Fibroblast of lung (primary cell): ENCODE results near the gene HES3. TPM values are rescaled to one million over a fixed set of nuclear protein-coding genes. Genes with fewer than 3 reads are reported as not detected.

Source experiments
- DNase-seq, 2 donors: peaks; one replicate each; pipeline versions ENCODE4 v3.0.0 to v3.0.0-alpha.2; 2010; ENCODE audit warnings: low read depth in 2 of 2
- H2AFZ ChIP-seq: 2 replicates; pipeline ENCODE4 v1.5.1; 2012; ENCODE audit warnings: low read length, control low read depth, inconsistent platforms
- H3K27ac ChIP-seq: 2 replicates; pipeline ENCODE4 v1.5.1; 2011; ENCODE audit warnings: low read length, control low read depth; ENCODE audit not compliant: insufficient read depth
- H3K27me3 ChIP-seq: 2 replicates; pipeline ENCODE4 v1.5.1; 2011; ENCODE audit warnings: mild to moderate bottlenecking, low read length; ENCODE audit not compliant: control insufficient read depth, insufficient read depth
- H3K36me3 ChIP-seq: 2 replicates; pipeline ENCODE4 v1.5.1; 2011; ENCODE audit warnings: low read length; ENCODE audit not compliant: control insufficient read depth, insufficient read depth
- H3K4me1 ChIP-seq: 2 replicates; pipeline ENCODE4 v1.5.1; 2011; ENCODE audit warnings: low read length; ENCODE audit not compliant: control insufficient read depth, insufficient read depth; ENCODE audit errors: extremely low read depth
- H3K4me2 ChIP-seq: 2 replicates; pipeline ENCODE4 v1.5.1; 2011; ENCODE audit warnings: low read length, control low read depth; ENCODE audit not compliant: insufficient read depth; ENCODE audit errors: extremely low read depth
- H3K4me3 ChIP-seq, 4 experiments: fragments of 200-600 bp in 1 of 4; sonication (generic) in 1 of 4; replicated peaks in 1 of 4; 2 replicates each; pipeline ENCODE4 v1.5.1; 2011 to 2016; ENCODE audit warnings: low read length in 4 of 4, low read depth in 3 of 4, mild to moderate bottlenecking in 3 of 4, control low read depth in 2 of 4, inconsistent platforms in 1 of 4, mixed read lengths in 1 of 4; ENCODE audit not compliant: insufficient read depth in 1 of 4; ENCODE audit errors: control extremely low read depth in 1 of 4
- H3K79me2 ChIP-seq: 2 replicates; pipeline ENCODE4 v1.5.1; 2012; ENCODE audit warnings: mild to moderate bottlenecking, low read length, inconsistent platforms; ENCODE audit not compliant: control insufficient read depth, insufficient read depth
- H3K9ac ChIP-seq: 2 replicates; pipeline ENCODE4 v1.5.1; 2011; ENCODE audit warnings: mild to moderate bottlenecking, low read length, control low read depth; ENCODE audit not compliant: insufficient read depth
- H3K9me3 ChIP-seq: 2 replicates; pipeline ENCODE4 v1.5.1; 2012; ENCODE audit warnings: low read depth, low read length; ENCODE audit not compliant: control insufficient read depth, insufficient read depth
- H4K20me1 ChIP-seq: 2 replicates; pipeline ENCODE4 v1.5.1; 2011; ENCODE audit warnings: low read length; ENCODE audit not compliant: control insufficient read depth, insufficient read depth; ENCODE audit errors: extremely low read depth
- EZH2 ChIP-seq: IDR thresholded peaks from 2 replicates; pipeline ENCODE4 v1.5.1; 2012; ENCODE audit warnings: low read length, control low read depth, mild to moderate bottlenecking; ENCODE audit errors: missing control alignments
- polyA minus RNA-seq: library from RNA; depleted of rRNA, polyadenylated mRNA; stranded (reverse); fragments of >200 nt; gene quantifications from 2 replicates; pipeline ENCODE4 v1.2.3, GENCODE V29; 2011; ENCODE audit warnings: low replicate concordance
- polyA plus RNA-seq, 2 donors: library from polyadenylated mRNA; depleted of rRNA in 1 of 2; stranded (reverse) in 1 of 2; unstranded in 1 of 2; fragments of >200 nt; gene quantifications; 2 replicates each; pipeline ENCODE4 v1.2.1, GENCODE V29; 2011 to 2012; ENCODE audit warnings: missing spikeins in 1 of 2
- total RNA-seq: library from RNA; depleted of rRNA; stranded (reverse); fragments of >200 nt; gene quantifications from 2 replicates; pipeline ENCODE4 v1.2.1, GENCODE V29; 2014
- TF ChIP-seq, protein P1 (sequence below), 2 donors: IDR thresholded peaks in 1 of 2; conservative IDR thresholded peaks in 1 of 2; 1 replicate in 1 of 2; 2 replicates in 1 of 2; pipeline ENCODE4 v1.5.1; 2011 to 2012; ENCODE audit warnings: low read length in 2 of 2, control low read depth in 1 of 2, inconsistent platforms in 1 of 2, low read depth in 1 of 2, mild to moderate bottlenecking in 1 of 2

HES3 gene, protein sequence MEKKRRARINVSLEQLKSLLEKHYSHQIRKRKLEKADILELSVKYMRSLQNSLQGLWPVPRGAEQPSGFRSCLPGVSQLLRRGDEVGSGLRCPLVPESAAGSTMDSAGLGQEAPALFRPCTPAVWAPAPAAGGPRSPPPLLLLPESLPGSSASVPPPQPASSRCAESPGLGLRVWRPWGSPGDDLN
- not detected in 2 replicates for total RNA-seq
- not detected in 2 replicates for polyA plus RNA-seq
- polyA plus RNA-seq (2012) = not detected in 2 replicates
- polyA minus RNA-seq = not detected in 2 replicates

DNA sequence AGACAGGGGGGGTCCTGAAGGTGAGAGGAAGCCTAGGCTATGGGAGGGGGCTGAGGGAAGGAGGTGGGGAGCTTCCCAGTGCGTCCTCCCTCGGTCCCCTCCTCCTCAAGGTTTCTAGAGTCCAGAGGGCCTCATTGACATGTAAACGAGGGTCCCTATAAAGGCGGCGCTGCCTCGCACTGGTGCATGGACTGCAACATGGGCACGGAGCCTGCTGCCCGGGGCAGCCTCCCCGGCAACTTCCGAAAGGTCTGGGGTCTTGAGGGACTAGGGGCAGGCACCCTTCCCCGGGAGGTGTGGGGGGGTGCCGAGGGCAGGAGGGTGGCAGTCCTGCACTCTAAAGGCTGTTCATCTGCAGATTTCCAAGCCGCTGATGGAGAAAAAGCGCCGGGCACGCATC lies at the start of gene HES3:
HES3 (plus strand) TSS at position 187 of the 400 bp plus-strand sequence; CDS start at position 374, 187 bp downstream.
- H3K27ac ChIP-seq = no peak within 1 kb of the TSS
- no peaks in the 10 kb centered on the region for H3K36me3 ChIP-seq
- H3K9ac ChIP-seq = no peak within 1 kb of the TSS
- peaks cover 29% of the 10 kb centered on the region for H3K27me3 ChIP-seq
- no peak for DNase-seq
- H3K79me2 ChIP-seq = no peaks in the 10 kb centered on the region
- H3K9me3 ChIP-seq = no peaks in the 10 kb centered on the region
- no peak within 1 kb of the TSS for H3K4me3 ChIP-seq
- TF ChIP-seq EZH2 = no peak
- no peak within 1 kb of the TSS for H2AFZ ChIP-seq
- H3K4me2 ChIP-seq = no peak within 1 kb of the TSS
- H3K4me1 ChIP-seq = peaks cover 5% of the 10 kb centered on the region
- no peaks in the 10 kb centered on the region for H4K20me1 ChIP-seq

DNA sequence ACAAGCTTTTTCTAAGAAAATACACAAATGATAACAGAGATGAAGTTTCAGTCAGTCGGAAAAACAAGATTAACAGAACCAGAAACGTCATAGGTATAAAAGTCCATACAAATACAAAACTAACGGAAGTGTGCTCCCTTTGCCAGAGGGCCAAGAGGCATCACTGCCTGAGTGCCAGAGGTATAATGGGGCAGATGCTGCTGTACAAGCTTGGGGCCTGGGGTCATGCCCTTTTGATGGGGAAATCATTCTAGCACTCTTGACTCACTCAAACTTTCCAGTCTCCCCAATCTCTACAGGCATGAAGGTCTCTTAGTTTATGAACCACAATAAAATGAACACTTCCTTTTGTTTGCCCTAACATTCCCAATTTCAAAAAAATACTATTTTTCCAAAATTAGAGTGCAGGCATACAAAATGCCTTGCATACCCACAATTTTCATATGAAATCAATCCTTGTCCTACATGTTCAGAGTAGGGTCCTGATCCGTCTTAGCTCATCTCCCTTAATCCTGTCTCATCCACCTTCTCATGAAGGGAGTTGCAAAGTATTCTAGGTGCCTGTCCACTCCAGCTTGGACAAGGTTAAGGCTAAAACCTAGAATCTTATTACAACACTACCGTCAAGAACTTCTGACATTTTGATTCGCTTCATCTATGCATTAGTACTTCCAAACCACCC lies 46.1 kb upstream of the HES3 start:
- Histone ChIP-seq H3K27me3 (no peaks in the 10 kb centered on the region), H3K4me2 (peak overlapping the region; percentile 86), H3K9ac (no peak overlapping the region), H3K36me3 (peaks cover 6% of the 10 kb centered on the region), H4K20me1 (no peaks in the 10 kb centered on the region), H3K4me3 (peak overlapping the region; percentile 88 to 100 (median 93)), H3K27ac (peak overlapping the region; percentile 85), H2AFZ (no peak overlapping the region), H3K79me2 (peaks cover 51% of the 10 kb centered on the region), H3K4me1 (peaks cover 9% of the 10 kb centered on the region), H3K9me3 (no peaks in the 10 kb centered on the region)
- TF ChIP-seq, protein P1, sequence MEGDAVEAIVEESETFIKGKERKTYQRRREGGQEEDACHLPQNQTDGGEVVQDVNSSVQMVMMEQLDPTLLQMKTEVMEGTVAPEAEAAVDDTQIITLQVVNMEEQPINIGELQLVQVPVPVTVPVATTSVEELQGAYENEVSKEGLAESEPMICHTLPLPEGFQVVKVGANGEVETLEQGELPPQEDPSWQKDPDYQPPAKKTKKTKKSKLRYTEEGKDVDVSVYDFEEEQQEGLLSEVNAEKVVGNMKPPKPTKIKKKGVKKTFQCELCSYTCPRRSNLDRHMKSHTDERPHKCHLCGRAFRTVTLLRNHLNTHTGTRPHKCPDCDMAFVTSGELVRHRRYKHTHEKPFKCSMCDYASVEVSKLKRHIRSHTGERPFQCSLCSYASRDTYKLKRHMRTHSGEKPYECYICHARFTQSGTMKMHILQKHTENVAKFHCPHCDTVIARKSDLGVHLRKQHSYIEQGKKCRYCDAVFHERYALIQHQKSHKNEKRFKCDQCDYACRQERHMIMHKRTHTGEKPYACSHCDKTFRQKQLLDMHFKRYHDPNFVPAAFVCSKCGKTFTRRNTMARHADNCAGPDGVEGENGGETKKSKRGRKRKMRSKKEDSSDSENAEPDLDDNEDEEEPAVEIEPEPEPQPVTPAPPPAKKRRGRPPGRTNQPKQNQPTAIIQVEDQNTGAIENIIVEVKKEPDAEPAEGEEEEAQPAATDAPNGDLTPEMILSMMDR (conservative IDR thresholded peaks at IDR 0.05 in 1 of 2, IDR thresholded peaks at IDR 0.05 in 1 of 2; ENCODE audit: low read depth in 1 of 2, low read length in 2 of 2) = no peak
- no peak for TF ChIP-seq EZH2
- no peak for DNase-seq

DNA sequence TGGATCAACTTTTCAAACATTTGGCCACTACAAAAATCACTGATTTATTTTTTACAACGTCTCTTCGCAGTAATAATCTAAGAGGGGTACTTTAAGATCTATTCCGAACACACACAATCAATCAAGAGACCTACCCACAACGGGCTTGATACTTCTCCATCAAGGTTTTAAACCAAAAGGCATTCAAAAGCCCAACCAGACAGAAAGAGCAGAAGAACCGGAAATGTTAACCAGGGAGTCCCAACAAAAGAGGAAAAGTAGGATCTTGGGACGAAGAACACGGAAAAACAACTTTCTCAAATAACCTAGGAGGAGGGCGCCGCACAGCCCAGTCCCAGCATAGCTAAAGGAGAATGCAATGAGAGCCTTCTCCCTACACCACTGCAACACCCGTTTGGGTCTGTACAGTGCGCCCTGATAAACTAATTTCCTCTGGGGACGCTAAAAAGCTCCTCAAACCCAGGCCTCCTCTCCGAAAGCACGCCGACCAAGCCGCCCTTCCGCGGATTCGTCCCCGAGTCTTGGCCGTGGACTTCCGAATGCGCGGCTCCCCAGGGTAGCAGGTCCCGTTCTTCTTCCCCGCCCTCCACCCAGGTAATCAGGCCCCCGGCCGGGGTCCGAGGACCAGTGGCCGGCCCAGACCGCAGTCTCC lies 45.2 kb upstream of the HES3 start:
- Histone ChIP-seq H3K4me2 (peak overlapping the region; percentile 86), H3K9me3 (no peaks in the 10 kb centered on the region), H3K4me3 (peak overlapping the region; percentile 88 to 100 (median 93)), H3K36me3 (peaks cover 5% of the 10 kb centered on the region), H3K79me2 (peaks cover 46% of the 10 kb centered on the region), H3K27me3 (no peaks in the 10 kb centered on the region), H4K20me1 (no peaks in the 10 kb centered on the region), H3K9ac (peak overlapping the region; percentile 96), H3K4me1 (peaks cover 9% of the 10 kb centered on the region), H2AFZ (no peak overlapping the region), H3K27ac (peak overlapping the region; percentile 85)
- TF ChIP-seq, protein P1 (conservative IDR thresholded peaks at IDR 0.05 in 1 of 2, IDR thresholded peaks at IDR 0.05 in 1 of 2; ENCODE audit: low read depth in 1 of 2, low read length in 2 of 2) = no peak
- no peak for TF ChIP-seq EZH2
- DNase-seq = peak in 1 of 2 donors; percentile 18
